ENCODE measurements around the gene CYP46A1. TPM values are rescaled to one million over a fixed set of nuclear protein-coding genes. Genes with fewer than 3 reads are reported as not detected.

CYP46A1 gene
- total RNA-seq, 3 donors from 2014 or later, result 0.08 to 0.32 (median 0.14) TPM

DNA sequence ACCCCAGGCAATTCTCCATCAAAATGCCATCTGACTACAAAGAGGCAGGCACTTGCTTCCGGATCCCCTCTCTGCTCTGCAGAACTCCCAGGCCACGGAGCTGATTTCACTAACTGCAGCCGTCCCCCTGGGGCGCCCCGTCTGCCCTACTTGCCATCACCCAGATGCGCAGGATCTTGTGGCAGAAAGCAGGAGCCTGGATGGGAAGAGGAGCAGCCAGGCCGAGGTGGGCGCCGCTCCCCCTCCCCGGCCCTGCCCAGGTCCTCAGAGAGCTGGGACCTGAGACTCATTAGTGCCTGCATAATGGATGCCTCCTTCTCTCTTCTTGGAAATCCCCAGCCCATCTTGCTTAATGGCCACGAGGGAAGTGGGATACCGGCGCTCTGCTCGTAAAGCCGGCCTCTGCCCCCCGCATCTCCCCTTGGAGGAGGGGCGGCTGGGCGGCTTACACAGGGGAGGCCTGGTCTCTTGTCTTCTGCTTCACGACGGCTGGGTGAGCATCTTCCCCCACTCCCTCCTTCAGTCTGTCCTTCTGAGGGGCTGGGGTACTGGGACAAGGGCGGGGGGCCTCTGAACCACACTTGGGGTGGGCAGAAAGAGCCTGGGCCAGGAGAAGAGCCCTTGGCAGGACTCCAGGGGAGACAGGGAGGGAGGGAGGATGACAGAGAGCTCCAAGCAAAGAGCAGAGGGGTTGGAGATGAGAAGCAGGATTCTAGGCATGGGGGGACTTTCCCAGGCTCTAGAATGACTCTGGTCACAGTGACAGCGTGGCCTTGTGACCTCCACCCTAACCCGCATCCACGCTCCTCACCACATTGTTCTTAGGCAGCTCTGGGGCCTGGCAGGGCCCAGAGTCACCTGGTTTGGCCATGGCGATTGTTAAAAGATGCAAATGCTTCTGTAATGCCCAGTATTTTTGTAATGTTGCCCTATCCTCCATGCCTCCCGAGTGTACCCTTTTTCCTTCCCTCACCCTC lies 89.7 kb downstream of the CYP46A1 start:
- ATAC-seq, result no peak
- Mint-ChIP-seq H3K4me3 (no peak overlapping the region), H3K9me3 (peaks cover 4% of the 10 kb centered on the region), H3K36me3 (ENCODE audit: insufficient read depth) (no peaks in the 10 kb centered on the region), H3K4me1 (ENCODE audit: low read depth) (no peaks in the 10 kb centered on the region), H3K27me3 (ENCODE audit: low read depth) (peaks cover 24% of the 10 kb centered on the region)
- no peak for DNase-seq

DNA sequence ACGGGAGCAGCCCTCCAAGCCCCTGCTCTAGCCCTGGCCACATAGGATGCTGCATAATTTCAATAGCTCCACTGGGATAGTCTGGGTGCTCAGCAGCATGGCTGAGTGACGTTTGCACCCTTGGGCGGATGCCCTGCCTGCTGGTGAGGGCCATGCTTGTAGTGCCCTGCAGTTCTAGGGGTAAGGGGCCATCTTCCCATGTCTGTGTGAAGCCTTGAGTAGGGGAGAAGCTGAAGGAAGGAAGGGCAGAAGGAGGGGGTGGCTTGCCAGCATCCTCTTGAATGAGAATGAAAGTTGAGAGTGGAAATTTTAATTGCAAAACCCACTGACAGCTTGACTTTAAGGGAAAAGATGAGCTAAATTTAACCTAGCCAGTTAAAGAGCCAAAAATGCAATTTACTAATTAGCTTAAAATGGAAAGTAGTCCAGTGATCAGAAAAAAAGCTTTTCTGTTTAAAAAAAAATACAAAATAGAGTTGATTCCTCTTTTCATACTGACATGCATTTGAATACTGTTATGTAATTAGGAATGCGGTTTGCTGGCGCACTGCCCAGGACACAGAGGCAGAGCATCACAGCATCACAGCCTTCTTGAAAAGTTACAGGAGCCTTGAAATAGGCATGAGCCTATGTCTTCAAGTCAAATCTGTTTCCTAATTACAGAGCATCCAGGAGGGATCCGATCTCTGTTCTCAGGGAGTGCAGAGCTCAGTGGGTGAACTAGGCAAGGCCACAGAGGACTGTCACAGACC lies 90.6 kb downstream of the CYP46A1 start:
- Mint-ChIP-seq H3K4me1 (ENCODE audit: low read depth) (no peaks in the 10 kb centered on the region), H3K36me3 (ENCODE audit: insufficient read depth) (no peaks in the 10 kb centered on the region), H3K4me3 (no peak overlapping the region), H3K27me3 (ENCODE audit: low read depth) (peaks cover 27% of the 10 kb centered on the region), H3K9me3 (peaks cover 12% of the 10 kb centered on the region)
- ATAC-seq (no peak), DNase-seq (no peak)

GRCh38 chr14:99775351-99775750 lies 91.3 kb downstream of the CYP46A1 start:
- Mint-ChIP-seq H3K4me3 (no peak overlapping the region), H3K9me3 (peaks cover 14% of the 10 kb centered on the region), H3K27me3 (ENCODE audit: low read depth) (peaks cover 29% of the 10 kb centered on the region), H3K4me1 (ENCODE audit: low read depth) (no peaks in the 10 kb centered on the region), H3K36me3 (ENCODE audit: insufficient read depth) (no peaks in the 10 kb centered on the region)
- DNase-seq (no peak), ATAC-seq (no peak)

Other genes with a start within 250 kb of the CYP46A1 start
- 10 to 100 TPM; 51.8 to 58.1 (median 54.8) TPM for gene SETD3, start 203.4 kb upstream of the CYP46A1 start, total RNA-seq
- gene CCNK, start 202.9 kb upstream of the CYP46A1 start, total RNA-seq, result 100 to 1,000 TPM in 2 of 3 donors, 10 to 100 TPM in 1; 95.9 to 107 (median 104) TPM
- gene CCDC85C, start 80.1 kb upstream of the CYP46A1 start, total RNA-seq, result 10 to 100 TPM in 1 of 3 donors, 1 to 10 TPM in 2; 3.8 to 11.1 (median 3.8) TPM
- not detected for gene HHIPL1, start 39.2 kb upstream of the CYP46A1 start, total RNA-seq
- 1 to 10 TPM in 2 of 3 donors, under 1 TPM in 1; 0.86 to 2.4 (median 1.3) TPM for gene EML1, start 109.1 kb downstream of the CYP46A1 start, total RNA-seq

All from activated T-cell treated with anti-CD3 and anti-CD28 coated beads, Interleukin-2, amount 50 U/mL, for 4 hours (primary cell).